Stimulated activated CD8-positive, alpha-beta memory T cell treated with anti-CD3 and anti-CD28 coated beads, Interleukin-4, amount 100 ng/mL, for 48 hours (primary cell): ENCODE results near the gene DGKK.
"Not testable (repeated sequence)": the region's sequence is repeated elsewhere in the genome, so short reads cannot be mapped to it uniquely, and the experiment has no call there.

Source experiments
- DNase-seq: peaks from one replicate; pipeline ENCODE4 v3.0.0-alpha.2; 2020

The DGKK gene

DNA sequence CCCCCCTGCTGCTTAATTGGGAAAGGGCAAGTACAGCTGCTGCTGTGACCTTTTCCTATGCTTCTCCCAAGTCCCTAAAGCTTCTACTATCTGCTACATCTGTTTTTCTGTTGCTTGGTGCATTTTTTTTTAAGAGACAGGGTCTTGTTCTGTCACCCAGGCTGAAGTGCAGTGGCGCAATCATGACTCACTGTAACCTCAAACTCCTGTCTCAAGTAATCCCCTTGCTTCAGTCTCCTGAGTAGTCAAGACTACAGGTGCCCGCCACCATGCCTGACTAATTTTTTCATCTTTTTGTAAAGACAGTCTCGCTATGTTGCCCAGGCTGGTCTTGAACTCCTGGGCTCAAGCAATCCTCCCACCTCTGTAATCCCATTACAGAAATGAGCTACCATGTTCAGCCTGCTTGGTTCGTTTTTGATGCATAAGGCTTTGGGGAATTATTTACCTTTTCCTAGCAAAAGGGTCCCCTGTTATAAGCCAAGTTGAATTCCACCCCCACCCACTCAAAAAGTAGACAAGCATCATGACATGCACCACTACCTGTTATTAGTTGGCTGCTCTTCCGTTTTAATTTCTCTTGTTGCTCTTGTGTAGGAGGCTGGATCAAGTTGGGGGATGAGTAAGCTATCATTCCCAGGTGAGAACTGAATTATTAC lies 39.6 kb downstream of the DGKK start:
- no peak for DNase-seq

DNA sequence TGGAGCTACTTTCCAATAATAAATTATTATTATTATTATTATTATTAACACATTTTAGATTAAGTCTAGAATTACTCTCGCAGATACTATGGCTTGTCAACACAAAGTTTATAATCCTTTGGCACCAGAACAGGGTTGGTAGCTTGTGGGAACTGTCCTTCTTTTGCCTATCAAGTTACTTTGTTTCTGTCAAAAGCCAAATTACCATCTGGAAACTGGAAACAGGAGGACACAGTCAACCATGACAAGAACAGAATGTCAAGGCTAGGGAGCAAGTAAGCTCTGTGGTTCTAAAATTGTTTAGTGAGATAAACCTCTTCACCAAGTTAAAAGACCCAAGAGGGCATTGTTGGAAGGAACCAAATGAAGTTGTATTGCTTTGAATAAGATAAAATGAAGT lies 42.5 kb downstream of the DGKK start:
- no peak for DNase-seq

DNA sequence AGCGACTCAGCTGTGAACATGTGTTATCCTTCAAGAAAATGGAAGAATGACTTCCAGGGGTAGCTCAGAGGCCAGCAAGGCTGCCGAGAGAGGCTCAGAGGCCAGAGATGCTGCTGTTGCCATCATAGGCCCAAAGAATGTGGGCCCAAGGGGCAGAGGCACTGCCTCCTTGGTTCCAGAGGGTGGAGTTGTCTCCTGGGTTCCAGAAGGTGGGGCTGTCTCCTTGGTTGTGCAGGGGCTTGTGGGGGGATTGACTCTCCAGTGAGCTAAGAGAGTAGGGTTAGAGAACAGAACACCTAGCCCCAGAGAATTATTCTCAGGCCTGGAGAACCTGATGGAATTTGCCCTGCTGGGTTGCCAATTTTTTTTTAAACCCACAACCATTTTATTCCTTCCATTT lies 62.6 kb downstream of the DGKK start:
- DNase-seq, result no peak

DNA sequence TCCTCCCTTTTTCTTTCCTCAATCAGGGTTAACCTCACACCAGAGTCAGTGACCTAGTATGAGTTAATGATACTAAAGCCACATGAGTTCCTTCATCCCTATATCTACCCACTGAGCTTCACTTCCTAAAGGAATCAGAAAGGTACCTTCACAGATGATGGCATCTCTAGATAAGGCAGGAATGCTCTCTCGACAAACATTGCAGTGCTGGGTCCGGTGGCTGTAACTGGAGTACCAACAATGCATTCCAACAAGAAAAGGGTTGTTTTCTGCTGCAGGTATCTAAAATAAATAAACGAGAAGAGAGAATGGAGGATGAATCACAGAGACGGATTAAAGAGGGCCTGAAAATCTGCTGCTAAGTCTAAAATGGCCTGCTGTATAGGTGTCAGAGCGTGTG lies 66.7 kb downstream of the DGKK start:
- no peak for DNase-seq

DNA sequence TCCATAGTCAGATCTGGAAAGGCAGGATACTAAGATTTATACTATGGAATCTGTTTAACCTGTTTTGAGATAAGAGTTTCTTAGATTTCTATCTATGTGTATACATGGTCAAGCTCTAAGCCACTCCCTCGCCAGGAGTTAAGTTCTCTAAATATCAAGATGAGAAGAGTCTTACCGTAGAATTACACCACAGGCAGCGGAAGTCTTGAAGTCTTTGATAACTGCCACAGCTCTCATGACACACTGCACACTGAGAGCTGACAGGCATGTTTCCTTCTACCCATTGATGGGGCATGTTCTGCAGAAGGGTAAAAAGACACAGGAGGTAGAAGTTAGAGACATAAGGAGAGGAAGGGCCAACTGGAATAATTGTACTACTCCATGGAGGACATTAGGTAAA lies 67.7 kb downstream of the DGKK start:
- DNase-seq, result no peak

DNA sequence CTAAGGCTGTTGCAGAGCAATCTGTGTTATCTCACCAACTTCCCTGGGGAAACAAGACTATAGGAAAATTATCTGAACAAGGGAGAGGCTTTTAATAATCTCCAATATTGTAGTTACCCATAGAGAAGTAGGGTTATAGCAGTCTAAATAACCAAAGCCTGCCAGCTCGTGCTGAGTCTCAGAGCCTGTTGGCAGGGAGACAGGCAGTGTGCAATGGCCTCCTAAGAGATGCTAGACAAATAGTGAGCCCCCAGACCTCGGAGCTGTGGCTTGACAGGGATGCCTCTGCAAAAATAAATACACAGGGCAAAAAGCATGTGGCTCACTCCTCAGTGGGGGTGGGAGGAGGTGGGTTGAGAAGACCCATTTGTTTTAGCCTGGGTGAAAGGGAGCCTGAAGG lies 76.7 kb downstream of the DGKK start:
- no peak for DNase-seq

DNA sequence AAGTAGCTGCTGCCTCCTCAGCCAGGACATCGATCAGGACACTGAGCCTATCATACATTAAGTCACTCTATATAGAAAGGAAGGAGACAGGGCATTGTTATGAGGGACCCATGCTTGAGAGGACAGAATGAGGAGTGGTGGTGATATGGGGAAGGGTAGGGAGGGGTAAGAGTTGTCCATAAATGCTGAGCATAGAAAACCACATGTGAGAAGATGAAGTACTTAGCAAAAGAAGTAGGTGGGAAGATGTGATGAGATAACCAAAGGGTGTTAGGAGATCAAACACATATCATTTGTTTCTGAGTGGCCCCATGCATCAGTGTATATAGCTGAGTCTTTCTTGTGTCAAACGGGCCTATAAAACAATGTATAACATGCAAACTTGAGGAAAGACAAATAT lies 84.1 kb downstream of the DGKK start:
- no peak for DNase-seq

DNA sequence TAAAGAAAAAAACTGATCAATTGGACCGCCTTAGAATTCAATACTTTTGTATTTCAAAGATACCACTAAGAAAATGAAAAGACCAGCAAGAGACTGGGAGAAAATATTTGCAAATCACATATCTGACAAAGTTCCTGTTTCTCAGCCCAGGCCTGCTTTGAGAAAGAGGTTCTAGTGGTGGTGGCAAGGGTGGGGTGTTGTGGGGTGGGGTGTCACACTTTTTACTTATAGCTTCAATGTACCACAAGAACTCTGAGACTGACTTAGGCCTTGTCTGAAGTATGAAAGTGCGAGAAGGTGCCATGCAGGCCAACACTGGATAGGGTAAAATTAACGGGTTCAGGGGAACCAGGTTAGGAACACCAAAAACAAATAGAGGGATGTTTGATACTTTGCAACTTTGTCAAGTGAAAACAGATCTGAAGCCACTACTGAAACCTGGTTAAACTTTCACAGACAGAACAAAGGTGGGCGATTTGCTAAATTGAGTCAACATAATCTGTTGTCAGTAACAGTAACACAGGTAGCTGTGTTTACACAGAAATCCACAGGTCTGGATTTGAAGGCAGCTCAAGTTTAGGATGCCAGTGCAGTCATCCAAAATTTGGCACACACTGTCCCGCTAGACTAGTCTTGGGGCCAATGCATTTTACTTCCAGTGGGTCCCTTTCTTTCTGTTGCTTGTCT lies 88.8 kb downstream of the DGKK start:
- DNase-seq, result no peak

DNA sequence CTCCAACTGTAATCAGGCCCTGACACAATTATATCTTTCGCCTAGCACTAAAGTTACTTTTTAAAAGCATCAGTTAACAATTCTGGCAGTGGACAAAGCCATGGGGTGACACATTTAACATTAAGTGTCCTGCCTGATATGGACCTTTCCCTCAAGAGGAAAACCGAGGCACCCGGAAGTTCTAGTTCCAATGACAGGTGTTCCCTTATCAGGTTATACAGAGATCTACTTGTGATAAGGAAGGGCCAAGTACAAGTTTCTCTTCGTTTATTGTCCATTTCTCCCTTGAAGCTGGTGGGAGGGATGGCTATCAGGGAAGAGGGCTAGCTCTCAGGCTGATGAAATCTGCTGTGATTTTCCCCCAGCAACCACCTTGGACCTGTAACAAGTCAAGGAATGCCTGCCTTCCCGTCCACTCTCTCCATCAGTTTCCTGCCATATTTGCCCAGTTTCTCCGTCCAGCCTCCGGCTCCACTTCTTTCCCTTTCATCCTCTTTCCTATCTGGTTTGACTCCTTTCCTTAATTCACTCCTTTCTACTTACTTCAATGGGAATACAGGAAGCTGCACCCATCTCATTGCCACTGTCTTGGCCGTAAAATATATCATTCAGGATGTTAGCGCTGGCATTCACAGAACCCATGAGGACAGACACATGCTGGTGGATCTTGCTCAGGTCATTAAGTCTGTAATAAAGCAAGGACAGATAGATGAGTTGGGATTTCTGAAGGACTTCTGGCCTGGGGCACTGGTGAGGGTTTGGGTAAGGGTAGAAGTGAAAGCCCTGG lies 95.0 kb downstream of the DGKK start:
- DNase-seq, result no peak

DNA sequence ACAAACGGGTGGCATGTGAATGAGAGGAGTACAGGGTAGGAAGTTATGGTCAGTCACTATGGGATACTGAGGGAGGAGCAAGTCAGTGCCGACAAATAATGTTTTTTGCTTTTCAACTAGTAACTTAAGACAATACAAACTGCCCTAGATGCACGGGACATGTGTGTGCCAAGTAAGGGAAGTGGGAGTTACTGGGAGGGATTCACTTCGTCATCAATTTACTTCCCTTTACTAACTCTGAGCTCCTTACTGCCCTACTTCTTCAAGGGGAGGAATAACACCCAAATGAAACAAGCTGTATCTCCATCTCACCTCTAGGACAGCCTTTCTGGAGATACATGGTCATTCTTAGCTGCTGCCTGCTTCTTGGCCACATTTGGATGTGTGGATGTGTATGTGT lies 97.7 kb downstream of the DGKK start:
- DNase-seq, result no peak

DNA sequence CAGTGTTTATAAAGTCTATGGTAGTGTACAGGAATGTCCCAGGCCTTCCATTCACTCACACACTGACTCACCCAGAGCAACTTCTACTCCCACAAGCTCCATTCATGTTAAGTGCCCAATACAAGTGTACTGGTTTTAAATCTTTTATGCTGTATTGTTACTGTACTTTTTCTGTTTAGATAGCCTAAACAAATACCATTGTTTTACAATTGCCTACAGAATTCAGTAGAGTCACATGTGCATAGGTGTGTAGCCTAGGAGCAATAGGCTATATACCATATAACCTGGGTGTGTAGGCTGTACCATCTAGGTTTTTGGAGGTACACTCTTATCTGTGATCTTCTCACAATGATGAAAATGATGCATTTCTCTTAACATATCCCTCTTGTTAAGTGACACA lies 126.7 kb downstream of the DGKK start:
- DNase-seq, result no peak

DNA sequence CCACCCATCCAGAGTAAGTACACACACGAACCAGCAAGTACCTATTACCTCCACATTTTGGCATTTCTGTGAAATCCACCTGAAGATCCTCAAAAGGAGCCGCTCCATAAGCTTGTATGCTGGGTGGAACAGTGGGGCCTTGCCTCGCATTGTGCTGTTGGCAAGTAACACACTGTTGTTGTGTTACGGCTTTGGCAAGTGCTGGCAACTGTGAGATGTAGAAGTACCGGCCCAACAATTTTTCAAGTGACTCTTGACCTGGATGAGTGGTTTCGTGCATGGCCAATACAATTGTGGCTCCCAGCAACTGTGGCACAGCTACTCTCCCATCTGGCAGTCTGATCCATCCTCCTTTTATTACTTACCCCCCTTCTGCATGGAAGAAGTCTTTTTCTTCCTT lies 137.3 kb downstream of the DGKK start:
- no peak for DNase-seq

DNA sequence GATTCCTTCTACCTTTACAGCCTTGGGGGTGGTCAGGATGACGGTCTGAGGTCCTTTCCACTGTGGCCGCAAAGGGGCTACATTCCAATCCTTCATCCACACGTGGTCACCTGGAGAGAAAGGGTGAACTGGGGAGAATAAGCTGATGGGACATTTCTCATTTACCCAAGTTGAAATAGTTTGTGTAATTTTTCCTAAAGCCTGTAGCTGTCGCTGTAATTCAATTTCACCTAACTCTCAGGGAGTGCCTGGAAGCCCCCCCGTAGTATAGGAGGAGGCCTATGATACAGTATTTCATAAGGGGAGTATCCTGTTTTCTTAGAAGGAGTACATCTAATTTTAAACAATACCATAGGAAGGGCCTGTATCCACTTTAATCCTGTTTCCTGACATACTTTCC lies 138.0 kb downstream of the DGKK start:
- DNase-seq, result not testable (repeated sequence)

DNA sequence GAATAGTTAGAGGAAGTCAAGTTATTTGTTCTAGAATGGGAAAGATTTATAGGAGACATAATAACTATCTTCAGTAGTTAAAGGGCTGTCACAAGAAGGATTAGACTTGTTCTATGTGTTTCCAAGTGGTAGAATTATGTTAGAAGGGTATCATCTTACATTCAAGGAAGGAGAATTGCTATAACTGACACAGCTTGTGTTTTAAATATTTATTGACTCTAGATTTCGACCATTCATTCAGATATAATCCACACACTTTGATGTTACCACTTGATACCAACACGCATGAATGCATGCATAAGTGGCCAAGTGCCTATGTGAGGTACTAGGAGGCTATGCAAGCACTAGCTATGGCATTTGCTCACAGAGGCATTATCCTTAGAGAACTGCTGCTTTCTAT lies 143.4 kb downstream of the DGKK start:
- DNase-seq, result no peak
